ENCODE results near the gene GIGYF1.

Gene GIGYF1

GRCh38 chr7:100683659-100684533, 10.2 kb downstream of the GIGYF1 start:
- DNase-seq (ENCODE audit: low read depth) = no peak

GRCh38 chr7:100682991-100683658, 10.9 kb downstream of the GIGYF1 start:
- no peak for DNase-seq (ENCODE audit: low read depth)

GRCh38 chr7:100682228-100682741, 11.8 kb downstream of the GIGYF1 start:
- no peak for DNase-seq (ENCODE audit: low read depth)

- no peak for DNase-seq (ENCODE audit: low read depth)
These were observed 12.4 kb downstream of the GIGYF1 start for GRCh38 chr7:100681491-100682227.

GRCh38 chr7:100680576-100681271, 13.3 kb downstream of the GIGYF1 start:
- DNase-seq (ENCODE audit: low read depth) = no peak

- DNase-seq (ENCODE audit: low read depth) = no peak
These were observed 14.0 kb downstream of the GIGYF1 start for GRCh38 chr7:100679927-100680575.

GRCh38 chr7:100679129-100679926, 14.7 kb downstream of the GIGYF1 start:
- DNase-seq (ENCODE audit: low read depth) = no peak

- no peak for DNase-seq (ENCODE audit: low read depth)
These were observed 15.6 kb downstream of the GIGYF1 start for GRCh38 chr7:100678291-100678984.

- DNase-seq (ENCODE audit: low read depth) = no peak
These were observed 16.5 kb downstream of the GIGYF1 start for GRCh38 chr7:100677308-100678267.

- DNase-seq (ENCODE audit: low read depth) = no peak
These were observed 17.3 kb downstream of the GIGYF1 start for GRCh38 chr7:100676501-100677306.

- DNase-seq (ENCODE audit: low read depth) = no peak
These were observed 18.3 kb downstream of the GIGYF1 start for GRCh38 chr7:100675581-100676350.

- DNase-seq (ENCODE audit: low read depth) = no peak
These were observed 19.0 kb downstream of the GIGYF1 start for GRCh38 chr7:100675105-100675451.

GRCh38 chr7:100674411-100675104, 19.5 kb downstream of the GIGYF1 start:
- DNase-seq (ENCODE audit: low read depth) = no peak

GRCh38 chr7:100673942-100674410, 20.1 kb downstream of the GIGYF1 start:
- no peak for DNase-seq (ENCODE audit: low read depth)

- peak; percentile 94 for DNase-seq (ENCODE audit: low read depth)
These were observed 20.6 kb downstream of the GIGYF1 start, which contains the start of gene GNB2 for GRCh38 chr7:100673302-100673941. Gene GNB2, plus strand, starts transcription at chr7:100673740. Its CDS starts 2,526 bp downstream, at chr7:100676266.

Measured in HS-27A (cell line).